Measurements from ENCODE around the gene FMR1NB. TPM values are rescaled to one million over a fixed set of nuclear protein-coding genes. Genes with fewer than 3 reads are reported as not detected.

FMR1NB gene
- total RNA-seq, 2 donors from 2014 or later = not detected

DNA sequence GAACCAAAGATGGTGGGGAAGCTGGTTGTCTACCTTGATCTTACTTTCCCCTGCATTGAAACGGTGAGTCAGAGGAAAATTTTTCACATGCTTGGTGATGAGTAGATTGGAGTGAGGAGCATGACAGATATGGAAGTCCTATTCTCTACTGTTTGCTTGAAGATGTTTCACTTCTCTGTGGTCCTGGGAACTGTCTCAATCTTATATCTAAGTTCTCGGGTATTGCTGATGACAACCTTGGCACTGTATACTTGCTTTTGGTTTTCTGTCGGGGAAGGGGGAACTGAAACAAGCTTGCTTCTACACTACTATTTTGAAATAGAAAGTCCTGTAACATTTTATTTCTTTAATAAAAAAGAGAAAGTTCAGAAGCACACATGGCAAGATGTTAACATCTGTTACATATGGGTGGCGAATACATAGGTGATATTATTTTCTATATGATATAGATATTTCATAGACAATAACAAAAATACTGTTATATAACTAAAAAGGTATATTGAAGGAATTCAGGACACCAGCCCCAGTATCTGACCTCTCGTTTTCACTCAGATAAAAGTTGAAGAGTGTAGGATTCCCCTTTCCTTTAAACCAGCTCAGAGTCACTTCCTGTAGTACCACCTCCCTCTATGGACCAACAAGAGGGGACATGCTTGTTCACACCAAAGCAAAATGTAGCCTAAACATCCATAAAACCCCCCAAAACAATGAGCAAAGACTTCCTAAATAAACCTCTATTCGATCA, 88.8 kb downstream of the FMR1NB start:
- Mint-ChIP-seq H3K27me3 (ENCODE audit: insufficient read depth) (no peaks in the 10 kb centered on the region), H3K27ac (no peak overlapping the region), H3K4me1 (no peaks in the 10 kb centered on the region), H3K36me3 (ENCODE audit: low read depth) (no peaks in the 10 kb centered on the region), H3K4me3 (no peak overlapping the region), H3K9me3 (peaks cover 52% of the 10 kb centered on the region)
- H3K9me3 ChIP-seq (ENCODE audit: control insufficient read depth, low read length) = no peaks in the 10 kb centered on the region
- no peak overlapping the region for H3K4me3 ChIP-seq (ENCODE audit: low read length)
- TF ChIP-seq, protein P1, sequence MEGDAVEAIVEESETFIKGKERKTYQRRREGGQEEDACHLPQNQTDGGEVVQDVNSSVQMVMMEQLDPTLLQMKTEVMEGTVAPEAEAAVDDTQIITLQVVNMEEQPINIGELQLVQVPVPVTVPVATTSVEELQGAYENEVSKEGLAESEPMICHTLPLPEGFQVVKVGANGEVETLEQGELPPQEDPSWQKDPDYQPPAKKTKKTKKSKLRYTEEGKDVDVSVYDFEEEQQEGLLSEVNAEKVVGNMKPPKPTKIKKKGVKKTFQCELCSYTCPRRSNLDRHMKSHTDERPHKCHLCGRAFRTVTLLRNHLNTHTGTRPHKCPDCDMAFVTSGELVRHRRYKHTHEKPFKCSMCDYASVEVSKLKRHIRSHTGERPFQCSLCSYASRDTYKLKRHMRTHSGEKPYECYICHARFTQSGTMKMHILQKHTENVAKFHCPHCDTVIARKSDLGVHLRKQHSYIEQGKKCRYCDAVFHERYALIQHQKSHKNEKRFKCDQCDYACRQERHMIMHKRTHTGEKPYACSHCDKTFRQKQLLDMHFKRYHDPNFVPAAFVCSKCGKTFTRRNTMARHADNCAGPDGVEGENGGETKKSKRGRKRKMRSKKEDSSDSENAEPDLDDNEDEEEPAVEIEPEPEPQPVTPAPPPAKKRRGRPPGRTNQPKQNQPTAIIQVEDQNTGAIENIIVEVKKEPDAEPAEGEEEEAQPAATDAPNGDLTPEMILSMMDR (conservative IDR thresholded peaks at IDR 0.05) = no peak
- 84% methylated on average over 3 of the region's 6 CpGs; no CpG with 5 or more reads in 1 of the 2 experiments for WGBS, 2 experiments (ENCODE audit: insufficient coverage in 1 of 2, insufficient read length in 1 of 2)
- H3K9ac ChIP-seq (ENCODE audit: extremely low read depth, low read length, poor library complexity, severe bottlenecking) = no peak overlapping the region
- no peaks in the 10 kb centered on the region for H3K27me3 ChIP-seq (ENCODE audit: control insufficient read depth, insufficient read depth, low read length, poor library complexity, severe bottlenecking)
- no peaks in the 10 kb centered on the region for H3K4me1 ChIP-seq (ENCODE audit: control insufficient read depth, insufficient read depth, low read length)
- no peaks in the 10 kb centered on the region for H3K36me3 ChIP-seq (ENCODE audit: control insufficient read depth, insufficient read depth, low read length)
- H3K27ac ChIP-seq (ENCODE audit: low read depth, low read length) = no peak overlapping the region
- no peak for DNase-seq

DNA sequence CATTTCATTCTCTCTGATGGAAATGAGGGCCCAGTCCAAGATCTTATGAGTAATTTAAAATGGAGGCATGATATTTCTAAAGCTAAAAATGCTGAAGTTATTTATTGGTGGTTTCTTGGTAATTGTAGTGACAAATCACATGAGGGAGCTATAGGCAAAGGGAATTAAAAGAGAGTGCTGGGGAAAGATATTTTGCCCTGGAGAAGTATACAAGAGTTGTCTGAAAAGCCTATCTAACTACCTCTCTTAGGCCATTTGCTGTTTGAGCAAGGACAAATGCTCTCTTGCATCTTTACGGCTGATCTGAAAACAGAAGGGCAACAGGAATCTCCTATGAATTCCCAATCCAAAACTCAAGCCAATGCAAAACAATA, 89.4 kb downstream of the FMR1NB start:
- Mint-ChIP-seq H3K9me3 (peaks cover 49% of the 10 kb centered on the region), H3K27ac (no peak overlapping the region), H3K27me3 (ENCODE audit: insufficient read depth) (no peaks in the 10 kb centered on the region), H3K4me1 (no peaks in the 10 kb centered on the region), H3K36me3 (ENCODE audit: low read depth) (no peaks in the 10 kb centered on the region), H3K4me3 (no peak overlapping the region)
- Histone ChIP-seq H3K4me3 (ENCODE audit: low read length) (no peak overlapping the region), H3K27me3 (ENCODE audit: control insufficient read depth, insufficient read depth, low read length, poor library complexity, severe bottlenecking) (no peaks in the 10 kb centered on the region), H3K27ac (ENCODE audit: low read depth, low read length) (no peak overlapping the region), H3K4me1 (ENCODE audit: control insufficient read depth, insufficient read depth, low read length) (no peaks in the 10 kb centered on the region), H3K9ac (ENCODE audit: extremely low read depth, low read length, poor library complexity, severe bottlenecking) (no peak overlapping the region), H3K36me3 (ENCODE audit: control insufficient read depth, insufficient read depth, low read length) (no peaks in the 10 kb centered on the region), H3K9me3 (ENCODE audit: control insufficient read depth, low read length) (no peaks in the 10 kb centered on the region)
- WGBS, 2 experiments (ENCODE audit: insufficient coverage in 1 of 2, insufficient read length in 1 of 2) = 100% methylated on average over 1 of the region's 1 CpG; no CpG with 5 or more reads in 1 of the 2 experiments
- TF ChIP-seq, protein P1 (conservative IDR thresholded peaks at IDR 0.05) = peak; percentile 35
- DNase-seq = no peak

Other genes starting within 250 kb of the FMR1NB start
- 10 to 100 TPM; 55.4 to 59.1 TPM for gene FMR1, start 69.4 kb upstream of the FMR1NB start, total RNA-seq